ENCODE measurements around the gene SULF2.
"Not testable (repeated sequence)": the region's sequence is repeated elsewhere in the genome, so short reads cannot be mapped to it uniquely, and the experiment has no call there.

SULF2 gene

DNA sequence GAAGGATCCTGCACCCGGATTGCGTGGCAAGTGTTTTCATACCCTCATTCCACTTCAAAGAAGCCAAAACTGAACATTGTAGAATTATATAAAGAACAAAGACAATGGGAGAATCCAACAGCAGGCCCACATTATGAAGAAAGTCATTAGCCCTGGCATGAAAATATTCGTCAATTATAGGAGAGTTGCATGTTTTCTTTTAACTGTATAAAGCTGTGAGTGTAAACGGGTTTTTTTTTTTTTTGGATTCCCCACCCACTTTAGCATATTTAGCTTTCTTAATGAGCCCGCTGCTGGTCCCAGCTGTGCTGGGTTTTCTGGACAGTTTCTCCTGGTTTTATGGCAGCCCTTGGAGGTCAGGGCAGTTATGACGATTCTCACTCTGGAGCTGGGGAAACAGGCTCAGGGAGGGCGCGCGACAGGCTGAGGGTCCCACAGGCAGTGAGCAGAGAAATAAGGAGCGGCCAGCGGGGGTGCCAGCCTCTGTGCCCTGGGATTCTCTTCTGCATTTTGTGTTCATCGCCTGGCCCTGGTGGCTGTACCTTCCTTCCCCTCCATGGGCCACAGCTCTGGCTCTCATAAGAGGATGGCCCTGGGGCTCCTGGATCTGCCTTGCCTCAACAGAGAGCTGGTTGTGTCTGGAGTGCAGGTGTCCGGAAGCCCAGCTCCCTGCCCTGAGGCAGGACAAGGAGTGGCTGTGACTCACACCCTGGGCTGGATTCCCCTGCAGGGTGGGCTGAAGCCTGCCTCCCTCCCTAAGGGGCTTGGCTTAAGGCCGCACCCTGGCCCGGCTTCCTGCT, 24.1 kb upstream of the SULF2 start:
- Histone ChIP-seq H3K27ac (no peak overlapping the region), H3K36me3 (no peaks in the 10 kb centered on the region), H3K27me3 (peaks cover 44% of the 10 kb centered on the region), H3K9me3 (no peaks in the 10 kb centered on the region), H3K4me1 (ENCODE audit: control insufficient read depth in 1 of 2, insufficient read depth in 1 of 2, low read depth in 1 of 2, low read length in 1 of 2) (no peaks in the 10 kb centered on the region), H3K4me3 (ENCODE audit: low read depth in 1 of 2, low read length in 1 of 2) (no peak overlapping the region)
- TF ChIP-seq, protein P1, sequence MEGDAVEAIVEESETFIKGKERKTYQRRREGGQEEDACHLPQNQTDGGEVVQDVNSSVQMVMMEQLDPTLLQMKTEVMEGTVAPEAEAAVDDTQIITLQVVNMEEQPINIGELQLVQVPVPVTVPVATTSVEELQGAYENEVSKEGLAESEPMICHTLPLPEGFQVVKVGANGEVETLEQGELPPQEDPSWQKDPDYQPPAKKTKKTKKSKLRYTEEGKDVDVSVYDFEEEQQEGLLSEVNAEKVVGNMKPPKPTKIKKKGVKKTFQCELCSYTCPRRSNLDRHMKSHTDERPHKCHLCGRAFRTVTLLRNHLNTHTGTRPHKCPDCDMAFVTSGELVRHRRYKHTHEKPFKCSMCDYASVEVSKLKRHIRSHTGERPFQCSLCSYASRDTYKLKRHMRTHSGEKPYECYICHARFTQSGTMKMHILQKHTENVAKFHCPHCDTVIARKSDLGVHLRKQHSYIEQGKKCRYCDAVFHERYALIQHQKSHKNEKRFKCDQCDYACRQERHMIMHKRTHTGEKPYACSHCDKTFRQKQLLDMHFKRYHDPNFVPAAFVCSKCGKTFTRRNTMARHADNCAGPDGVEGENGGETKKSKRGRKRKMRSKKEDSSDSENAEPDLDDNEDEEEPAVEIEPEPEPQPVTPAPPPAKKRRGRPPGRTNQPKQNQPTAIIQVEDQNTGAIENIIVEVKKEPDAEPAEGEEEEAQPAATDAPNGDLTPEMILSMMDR (IDR thresholded peaks at IDR 0.05) = no peak

DNA sequence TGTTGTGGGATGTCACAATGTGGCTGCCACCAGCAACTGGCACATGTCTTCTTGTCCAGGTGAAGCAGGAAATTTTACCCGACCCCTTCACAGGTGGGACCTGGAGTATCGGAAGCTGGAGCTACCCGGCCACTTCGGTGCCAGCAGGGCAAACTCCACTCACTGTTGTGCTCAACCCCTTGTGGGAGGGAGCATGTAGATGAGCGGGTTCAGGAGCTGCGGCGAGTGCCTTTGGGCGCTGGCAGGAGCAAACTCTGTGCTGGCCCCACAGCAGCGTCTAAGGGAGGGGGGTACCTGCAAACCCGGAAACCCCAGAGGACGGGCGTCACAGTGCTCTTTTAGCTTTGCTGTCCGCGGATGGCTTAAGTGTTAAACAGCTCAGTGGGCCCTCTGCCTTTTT, 20.7 kb upstream of the SULF2 start:
- H3K36me3 ChIP-seq = no peaks in the 10 kb centered on the region
- H3K4me3 ChIP-seq (ENCODE audit: low read depth in 1 of 2, low read length in 1 of 2) = no peak overlapping the region
- no peaks in the 10 kb centered on the region for H3K9me3 ChIP-seq
- no peak overlapping the region for H3K27ac ChIP-seq
- TF ChIP-seq, protein P1 (IDR thresholded peaks at IDR 0.05) = no peak
- H3K4me1 ChIP-seq (ENCODE audit: control insufficient read depth in 1 of 2, insufficient read depth in 1 of 2, low read depth in 1 of 2, low read length in 1 of 2) = no peaks in the 10 kb centered on the region
- H3K27me3 ChIP-seq = peaks cover 31% of the 10 kb centered on the region

DNA sequence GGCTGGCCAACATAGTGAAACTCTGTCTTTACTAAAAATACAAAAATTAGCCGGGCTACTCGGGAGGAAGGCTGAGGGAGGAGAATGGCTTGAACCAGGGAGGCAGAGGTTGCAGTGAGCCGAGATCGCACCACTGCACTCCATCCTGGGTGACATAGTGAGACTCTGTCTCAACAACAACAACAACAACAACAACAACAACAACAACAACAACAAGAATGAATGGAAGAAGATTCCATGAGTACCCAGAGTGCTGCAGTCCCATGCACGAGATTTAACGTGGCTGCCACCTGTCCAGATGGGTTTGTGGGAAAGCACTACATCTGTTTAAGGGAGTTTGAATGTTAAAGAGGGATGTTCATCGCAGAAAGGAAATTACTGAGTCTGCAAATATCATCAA, 19.7 kb upstream of the SULF2 start:
- not testable (repeated sequence) for H3K4me3 ChIP-seq (ENCODE audit: low read depth in 1 of 2, low read length in 1 of 2); H3K4me1 ChIP-seq (ENCODE audit: control insufficient read depth in 1 of 2, insufficient read depth in 1 of 2, low read depth in 1 of 2, low read length in 1 of 2); H3K9me3 ChIP-seq; H3K36me3 ChIP-seq; H3K27ac ChIP-seq
- H3K27me3 ChIP-seq = peaks cover 21% of the 10 kb centered on the region

DNA sequence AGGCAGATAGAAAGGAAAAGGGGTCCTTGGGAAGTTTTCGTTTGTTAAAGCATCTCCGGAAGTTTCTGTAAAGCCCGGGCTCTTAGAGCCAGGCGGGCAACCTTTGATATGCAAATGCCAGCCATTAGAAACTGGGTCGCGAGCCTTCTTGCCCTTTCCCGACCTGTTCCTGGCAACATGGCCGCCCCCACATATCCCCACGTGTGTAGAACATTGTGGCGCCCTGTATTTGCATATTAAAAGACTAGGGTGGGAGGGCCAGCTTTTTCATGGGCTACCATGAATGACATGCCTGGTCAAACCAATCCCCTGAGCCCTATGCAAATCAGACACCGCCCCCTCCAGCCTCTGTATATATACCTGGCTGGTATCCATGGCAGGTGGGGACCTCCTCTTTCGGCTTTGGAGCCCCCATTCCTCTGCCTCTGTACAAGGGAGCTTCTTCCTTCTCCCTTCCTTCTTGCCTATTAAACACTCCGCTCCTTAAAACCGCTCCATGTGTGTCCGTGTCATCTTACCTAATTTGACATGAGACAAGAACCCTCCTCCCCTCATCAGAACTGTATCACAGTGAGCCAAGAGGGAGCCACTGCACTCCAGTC, 19.0 kb upstream of the SULF2 start:
- H3K4me1 ChIP-seq (ENCODE audit: control insufficient read depth in 1 of 2, insufficient read depth in 1 of 2, low read depth in 1 of 2, low read length in 1 of 2); H3K9me3 ChIP-seq; H3K4me3 ChIP-seq (ENCODE audit: low read depth in 1 of 2, low read length in 1 of 2); H3K27ac ChIP-seq; H3K36me3 ChIP-seq: not testable (repeated sequence)
- peaks cover 16% of the 10 kb centered on the region for H3K27me3 ChIP-seq

DNA sequence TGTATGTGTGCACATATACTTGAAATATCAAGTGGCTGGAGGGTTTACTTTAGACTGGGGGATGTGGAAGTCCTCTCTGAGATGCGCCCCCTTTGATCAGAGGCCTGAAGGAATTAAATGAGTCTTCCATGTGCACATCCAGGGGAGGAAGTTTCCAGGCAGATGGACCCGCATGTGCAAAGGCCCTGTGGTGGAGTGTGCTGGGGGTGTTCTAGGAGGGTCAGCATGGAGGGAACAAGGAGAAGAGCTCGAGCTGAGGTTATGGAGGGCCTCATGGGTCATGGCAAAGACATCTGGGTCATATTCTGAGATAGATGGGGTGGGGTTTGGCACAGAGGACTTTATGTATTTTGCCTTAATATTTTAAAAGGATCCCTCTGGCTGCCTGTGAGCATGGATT, 17.7 kb upstream of the SULF2 start:
- Histone ChIP-seq H3K27me3 (peaks cover 16% of the 10 kb centered on the region), H3K4me1 (ENCODE audit: control insufficient read depth in 1 of 2, insufficient read depth in 1 of 2, low read depth in 1 of 2, low read length in 1 of 2) (no peaks in the 10 kb centered on the region), H3K9me3 (no peaks in the 10 kb centered on the region), H3K27ac (no peak overlapping the region), H3K36me3 (no peaks in the 10 kb centered on the region), H3K4me3 (ENCODE audit: low read depth in 1 of 2, low read length in 1 of 2) (no peak overlapping the region)
- TF ChIP-seq, protein P1 (IDR thresholded peaks at IDR 0.05) = no peak

DNA sequence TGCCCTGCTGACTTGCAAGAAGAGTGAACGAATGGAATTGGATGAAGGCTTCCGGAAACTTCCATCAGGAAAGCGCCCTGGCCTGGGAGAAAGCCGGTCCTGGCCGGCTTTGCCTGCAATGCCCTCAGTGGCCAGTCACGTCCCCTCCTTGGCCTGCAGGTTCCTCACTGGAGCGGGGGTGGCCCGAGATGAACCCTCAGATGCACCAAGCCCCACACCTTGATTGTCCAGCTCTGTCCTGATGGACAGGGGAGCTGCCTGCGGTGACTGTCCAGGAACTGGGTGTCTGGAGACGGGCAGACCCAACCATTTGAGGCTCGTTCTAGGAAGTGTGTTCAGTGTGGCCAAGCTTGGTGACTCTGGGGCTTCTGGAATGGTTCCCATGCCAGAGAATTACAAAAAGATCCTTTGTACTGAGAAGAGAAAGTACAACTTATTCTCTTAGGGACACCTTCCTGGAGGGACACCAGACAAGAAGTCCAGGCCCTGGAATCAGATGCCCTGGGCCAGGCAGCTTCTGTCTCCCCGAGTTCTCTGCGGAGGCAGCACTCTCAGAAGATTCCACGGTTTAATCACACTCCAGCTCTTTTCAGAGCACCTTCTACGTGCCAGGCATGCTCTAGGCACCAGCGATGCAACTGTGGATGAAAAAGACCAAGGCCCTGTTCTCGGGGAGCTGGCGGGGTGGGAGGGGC, 17.1 kb upstream of the SULF2 start:
- TF ChIP-seq, protein P1 (IDR thresholded peaks at IDR 0.05) = no peak
- H3K9me3 ChIP-seq = no peaks in the 10 kb centered on the region
- no peaks in the 10 kb centered on the region for H3K36me3 ChIP-seq
- peaks cover 0 to under 1% of the 10 kb centered on the region in 2 experiments for H3K4me1 ChIP-seq (ENCODE audit: control insufficient read depth in 1 of 2, insufficient read depth in 1 of 2, low read depth in 1 of 2, low read length in 1 of 2)
- H3K4me3 ChIP-seq (ENCODE audit: low read depth in 1 of 2, low read length in 1 of 2) = no peak overlapping the region
- no peak overlapping the region for H3K27ac ChIP-seq
- peaks cover 16% of the 10 kb centered on the region for H3K27me3 ChIP-seq

Data from neutrophil (primary cell).